Loucy (cell line): ENCODE measurements around the gene DTNB.

Experiments
- CTCF ChIP-seq: fragments of 200-600 bp; sonication (generic); conservative IDR thresholded peaks from 2 replicates; pipeline ENCODE4 v1.5.1; 2014; ENCODE audit warnings: mild to moderate bottlenecking, antibody characterized with exemption, low read length
- EZH2phosphoT487 ChIP-seq: fragments of 200-600 bp; IDR thresholded peaks from 2 replicates; pipeline ENCODE4 v1.6.1; 2018; ENCODE audit warnings: antibody characterized with exemption, mild to moderate bottlenecking, moderate library complexity, borderline replicate concordance

GRCh38 chr2:25497229-25497917 lies 176.0 kb downstream of the DTNB start:
- TF ChIP-seq CTCF (no peak), EZH2phosphoT487 (no peak)
